Hepatocyte (in vitro differentiated cells): Measurements from ENCODE around the gene CPED1.

ENCODE experiments used
- EZH2 ChIP-seq: fragments of 200-600 bp; sonication (generic); IDR thresholded peaks from 2 replicates; pipeline ENCODE4 v1.6.1; 2016; ENCODE audit warnings: antibody characterized with exemption, mild to moderate bottlenecking, borderline replicate concordance
- EZH2phosphoT487 ChIP-seq: fragments of 200-600 bp; sonication (generic); IDR thresholded peaks from one replicate; pipeline ENCODE4 v1.6.1; 2018; ENCODE audit warnings: antibody characterized with exemption, mild to moderate bottlenecking, low read depth, moderate library complexity; ENCODE audit not compliant: unreplicated experiment, severe bottlenecking
- TF ChIP-seq, protein P1 (sequence below): fragments of 200-600 bp; sonication (generic); IDR thresholded peaks from 2 replicates; pipeline ENCODE4 v1.5.1; 2016; ENCODE audit warnings: antibody characterized with exemption, mild to moderate bottlenecking; ENCODE audit not compliant: poor library complexity

DNA sequence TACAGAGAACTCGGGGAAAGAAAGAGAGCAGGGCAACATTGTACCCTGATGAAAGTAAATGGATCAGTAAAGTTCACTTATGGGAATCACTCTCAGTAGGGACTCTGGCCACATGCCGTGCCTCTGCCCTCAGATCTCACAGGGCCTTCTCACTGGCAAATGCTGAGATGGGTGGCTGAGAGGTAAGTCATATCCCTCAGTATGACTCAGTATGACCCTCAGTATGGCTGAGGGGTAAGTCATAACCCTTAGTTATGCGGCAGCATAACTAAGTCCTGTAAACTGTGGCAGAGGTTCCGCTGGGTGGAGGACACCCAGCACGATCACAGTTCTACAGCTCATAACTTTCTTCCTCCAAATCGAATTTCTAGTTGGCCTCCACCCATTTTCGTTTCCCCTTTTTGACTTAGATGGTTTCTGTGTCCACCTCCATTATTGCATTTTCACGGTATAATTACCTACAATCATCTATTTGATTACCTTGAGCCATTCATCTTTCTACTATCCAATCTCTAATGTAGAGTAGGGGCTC is 313.8 kb downstream of the CPED1 start:
- TF ChIP-seq, protein P1, sequence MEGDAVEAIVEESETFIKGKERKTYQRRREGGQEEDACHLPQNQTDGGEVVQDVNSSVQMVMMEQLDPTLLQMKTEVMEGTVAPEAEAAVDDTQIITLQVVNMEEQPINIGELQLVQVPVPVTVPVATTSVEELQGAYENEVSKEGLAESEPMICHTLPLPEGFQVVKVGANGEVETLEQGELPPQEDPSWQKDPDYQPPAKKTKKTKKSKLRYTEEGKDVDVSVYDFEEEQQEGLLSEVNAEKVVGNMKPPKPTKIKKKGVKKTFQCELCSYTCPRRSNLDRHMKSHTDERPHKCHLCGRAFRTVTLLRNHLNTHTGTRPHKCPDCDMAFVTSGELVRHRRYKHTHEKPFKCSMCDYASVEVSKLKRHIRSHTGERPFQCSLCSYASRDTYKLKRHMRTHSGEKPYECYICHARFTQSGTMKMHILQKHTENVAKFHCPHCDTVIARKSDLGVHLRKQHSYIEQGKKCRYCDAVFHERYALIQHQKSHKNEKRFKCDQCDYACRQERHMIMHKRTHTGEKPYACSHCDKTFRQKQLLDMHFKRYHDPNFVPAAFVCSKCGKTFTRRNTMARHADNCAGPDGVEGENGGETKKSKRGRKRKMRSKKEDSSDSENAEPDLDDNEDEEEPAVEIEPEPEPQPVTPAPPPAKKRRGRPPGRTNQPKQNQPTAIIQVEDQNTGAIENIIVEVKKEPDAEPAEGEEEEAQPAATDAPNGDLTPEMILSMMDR: no peak
- TF ChIP-seq EZH2 (no peak), EZH2phosphoT487 (no peak)
